KOPT-K1 (cell line): ENCODE data around the gene PSMD5.
"Not testable (repeated sequence)": the region's sequence is repeated elsewhere in the genome, so short reads cannot be mapped to it uniquely, and the experiment has no call there.

ENCODE experiments used
- H3K27ac ChIP-seq: fragments of 200-600 bp; sonication (generic); 2 replicates; pipeline ENCODE4 v1.5.1; 2016; ENCODE audit warnings: antibody characterized with exemption, mild to moderate bottlenecking, low read depth, low read length; ENCODE audit not compliant: poor library complexity, severe bottlenecking
- H3K36me3 ChIP-seq: fragments of 200-600 bp; sonication (generic); 2 replicates; pipeline ENCODE4 v1.5.1; 2017; ENCODE audit warnings: antibody characterized with exemption, mild to moderate bottlenecking, low read length, moderate library complexity; ENCODE audit not compliant: insufficient read depth
- H3K9me3 ChIP-seq: fragments of 200-600 bp; sonication (generic); 2 replicates; pipeline ENCODE4 v1.5.1; 2017; ENCODE audit warnings: antibody characterized with exemption, low read length, mild to moderate bottlenecking; ENCODE audit not compliant: insufficient read depth, poor library complexity, severe bottlenecking

Gene PSMD5

GRCh38 chr9:120829650-120830049 is 13.1 kb downstream of the PSMD5 start:
- H3K36me3 ChIP-seq, result peaks cover 86% of the 10 kb centered on the region
- no peak overlapping the region for H3K27ac ChIP-seq
- H3K9me3 ChIP-seq, result no peaks in the 10 kb centered on the region

- no peaks in the 10 kb centered on the region for H3K9me3 ChIP-seq
- H3K27ac ChIP-seq, result no peak overlapping the region
- H3K36me3 ChIP-seq, result peaks cover 95% of the 10 kb centered on the region
These were observed 22.6 kb downstream of the PSMD5 start for GRCh38 chr9:120820095-120820494.

GRCh38 chr9:120818595-120818994 is 24.1 kb downstream of the PSMD5 start:
- Histone ChIP-seq H3K36me3 (peaks cover 85% of the 10 kb centered on the region), H3K27ac (no peak overlapping the region), H3K9me3 (no peaks in the 10 kb centered on the region)

- H3K9me3 ChIP-seq, result no peaks in the 10 kb centered on the region
- peaks cover 50% of the 10 kb centered on the region for H3K36me3 ChIP-seq
- no peak overlapping the region for H3K27ac ChIP-seq
These were observed 27.6 kb downstream of the PSMD5 start for GRCh38 chr9:120815075-120815474.

- peaks cover 31% of the 10 kb centered on the region for H3K9me3 ChIP-seq
- no peak overlapping the region for H3K27ac ChIP-seq
- no peaks in the 10 kb centered on the region for H3K36me3 ChIP-seq
These were observed 33.8 kb downstream of the PSMD5 start for GRCh38 chr9:120808931-120809330.

GRCh38 chr9:120807607-120808379 is 34.9 kb downstream of the PSMD5 start:
- peaks cover 31% of the 10 kb centered on the region for H3K9me3 ChIP-seq
- H3K27ac ChIP-seq, result no peak overlapping the region
- H3K36me3 ChIP-seq, result no peaks in the 10 kb centered on the region

GRCh38 chr9:120804784-120805363 is 37.8 kb downstream of the PSMD5 start:
- H3K9me3 ChIP-seq, result peaks cover 31% of the 10 kb centered on the region
- not testable (repeated sequence) for H3K27ac ChIP-seq, H3K36me3 ChIP-seq

GRCh38 chr9:120801441-120801840 is 41.3 kb downstream of the PSMD5 start:
- Histone ChIP-seq H3K27ac (no peak overlapping the region), H3K36me3 (no peaks in the 10 kb centered on the region), H3K9me3 (peaks cover 5% of the 10 kb centered on the region)

GRCh38 chr9:120792898-120793765 is 49.6 kb downstream of the PSMD5 start, which contains the start of gene FBXW2:
FBXW2 (minus strand) TSS chr9:120793416; CDS start chr9:120788258, 5,158 bp downstream.
- Histone ChIP-seq H3K9me3 (no peaks in the 10 kb centered on the region), H3K27ac (peak within 1 kb of the TSS; percentile 88), H3K36me3 (peaks cover 31% of the 10 kb centered on the region)

- Histone ChIP-seq H3K36me3 (peaks cover 48% of the 10 kb centered on the region), H3K27ac (no peak overlapping the region), H3K9me3 (no peaks in the 10 kb centered on the region)
These were observed 51.6 kb downstream of the PSMD5 start for GRCh38 chr9:120791161-120791560.

GRCh38 chr9:120787933-120788332 is 54.8 kb downstream of the PSMD5 start:
- H3K36me3 ChIP-seq, result peaks cover 78% of the 10 kb centered on the region

GRCh38 chr9:120783602-120784047 is 59.1 kb downstream of the PSMD5 start:
- no peak overlapping the region for H3K27ac ChIP-seq
- peaks cover 88% of the 10 kb centered on the region for H3K36me3 ChIP-seq

More at GRCh38 chr9:120787933-120788332, 54.8 kb downstream of the PSMD5 start:
- Histone ChIP-seq H3K27ac (no peak overlapping the region), H3K9me3 (no peaks in the 10 kb centered on the region)

GRCh38 chr9:120781236-120781635 is 61.5 kb downstream of the PSMD5 start:
- peaks cover 90% of the 10 kb centered on the region for H3K36me3 ChIP-seq
- no peak overlapping the region for H3K27ac ChIP-seq
- no peaks in the 10 kb centered on the region for H3K9me3 ChIP-seq

More at GRCh38 chr9:120783602-120784047, 59.1 kb downstream of the PSMD5 start:
- H3K9me3 ChIP-seq, result no peaks in the 10 kb centered on the region

- Histone ChIP-seq H3K9me3 (no peaks in the 10 kb centered on the region), H3K36me3 (peaks cover 91% of the 10 kb centered on the region), H3K27ac (no peak overlapping the region)
These were observed 62.4 kb downstream of the PSMD5 start for GRCh38 chr9:120780367-120780766.

- H3K36me3 ChIP-seq, result peaks cover 92% of the 10 kb centered on the region
- H3K9me3 ChIP-seq, result no peaks in the 10 kb centered on the region
- H3K27ac ChIP-seq, result no peak overlapping the region
These were observed 63.5 kb downstream of the PSMD5 start for GRCh38 chr9:120779227-120779626.
